GM12874 (cell line): ENCODE results near the gene FHIT.

ENCODE experiments used
- TF ChIP-seq, protein P1 (sequence below): IDR thresholded peaks from 2 replicates; pipeline ENCODE4 v1.5.1; 2011; ENCODE audit warnings: low read depth, mild to moderate bottlenecking, control low read depth, low read length, moderate library complexity; ENCODE audit not compliant: insufficient read depth

The FHIT gene

DNA sequence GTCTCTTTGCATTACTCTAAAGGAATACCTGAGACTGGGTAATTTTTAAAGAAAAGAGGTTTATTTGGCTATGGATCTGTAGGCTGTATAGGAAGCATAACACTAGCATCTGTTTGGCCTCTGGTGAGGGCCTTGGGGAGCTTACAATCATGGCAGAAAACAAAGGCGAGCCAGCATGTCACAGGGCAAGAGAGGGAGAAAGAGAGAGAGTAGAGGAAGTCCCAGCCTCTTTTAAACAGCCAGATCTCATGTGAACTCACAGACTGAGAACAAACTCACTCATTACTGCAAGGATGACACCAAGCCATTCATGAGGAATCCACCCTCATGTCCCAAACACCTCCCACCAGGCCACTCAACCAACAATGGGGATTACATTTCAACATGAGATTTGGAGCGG, 974.6 kb downstream of the FHIT start:
- TF ChIP-seq, protein P1, sequence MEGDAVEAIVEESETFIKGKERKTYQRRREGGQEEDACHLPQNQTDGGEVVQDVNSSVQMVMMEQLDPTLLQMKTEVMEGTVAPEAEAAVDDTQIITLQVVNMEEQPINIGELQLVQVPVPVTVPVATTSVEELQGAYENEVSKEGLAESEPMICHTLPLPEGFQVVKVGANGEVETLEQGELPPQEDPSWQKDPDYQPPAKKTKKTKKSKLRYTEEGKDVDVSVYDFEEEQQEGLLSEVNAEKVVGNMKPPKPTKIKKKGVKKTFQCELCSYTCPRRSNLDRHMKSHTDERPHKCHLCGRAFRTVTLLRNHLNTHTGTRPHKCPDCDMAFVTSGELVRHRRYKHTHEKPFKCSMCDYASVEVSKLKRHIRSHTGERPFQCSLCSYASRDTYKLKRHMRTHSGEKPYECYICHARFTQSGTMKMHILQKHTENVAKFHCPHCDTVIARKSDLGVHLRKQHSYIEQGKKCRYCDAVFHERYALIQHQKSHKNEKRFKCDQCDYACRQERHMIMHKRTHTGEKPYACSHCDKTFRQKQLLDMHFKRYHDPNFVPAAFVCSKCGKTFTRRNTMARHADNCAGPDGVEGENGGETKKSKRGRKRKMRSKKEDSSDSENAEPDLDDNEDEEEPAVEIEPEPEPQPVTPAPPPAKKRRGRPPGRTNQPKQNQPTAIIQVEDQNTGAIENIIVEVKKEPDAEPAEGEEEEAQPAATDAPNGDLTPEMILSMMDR, result no peak

DNA sequence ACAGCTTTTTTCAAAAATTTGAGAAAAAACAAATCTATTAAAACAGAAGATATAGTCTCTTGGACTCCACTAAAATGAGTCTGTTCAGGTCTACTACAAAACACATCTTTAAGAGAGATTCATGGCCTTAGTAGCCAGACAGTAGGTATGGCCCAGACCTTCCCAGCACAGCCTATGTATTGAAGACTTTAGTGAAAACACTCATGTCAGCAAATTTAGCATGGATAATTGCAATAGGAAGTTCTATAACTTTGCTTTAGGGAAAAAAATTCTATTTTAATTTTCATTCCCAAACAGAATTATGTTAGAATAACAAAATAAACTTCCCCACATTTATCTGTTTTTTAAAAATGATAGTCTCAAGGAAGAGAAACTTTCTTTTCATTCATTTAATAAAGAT, 976.6 kb downstream of the FHIT start:
- TF ChIP-seq, protein P1, result no peak

DNA sequence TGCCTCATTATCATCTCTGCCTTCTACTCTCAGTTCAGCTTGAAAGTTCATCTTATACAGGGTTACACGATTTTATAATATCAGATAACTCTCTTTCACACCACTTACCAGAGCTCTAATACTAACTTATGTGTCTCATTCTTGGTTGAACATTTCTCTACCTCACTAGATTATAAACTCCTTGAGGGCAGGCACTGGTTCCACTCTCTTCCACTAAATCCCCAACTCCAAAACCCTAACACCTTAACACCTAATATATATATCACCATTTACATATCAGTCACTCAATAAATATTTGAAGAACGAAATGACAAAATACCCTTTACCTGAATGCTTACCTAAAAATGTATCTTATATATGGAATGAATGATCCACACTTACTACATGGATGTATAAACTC, 977.2 kb downstream of the FHIT start:
- TF ChIP-seq, protein P1, result no peak

DNA sequence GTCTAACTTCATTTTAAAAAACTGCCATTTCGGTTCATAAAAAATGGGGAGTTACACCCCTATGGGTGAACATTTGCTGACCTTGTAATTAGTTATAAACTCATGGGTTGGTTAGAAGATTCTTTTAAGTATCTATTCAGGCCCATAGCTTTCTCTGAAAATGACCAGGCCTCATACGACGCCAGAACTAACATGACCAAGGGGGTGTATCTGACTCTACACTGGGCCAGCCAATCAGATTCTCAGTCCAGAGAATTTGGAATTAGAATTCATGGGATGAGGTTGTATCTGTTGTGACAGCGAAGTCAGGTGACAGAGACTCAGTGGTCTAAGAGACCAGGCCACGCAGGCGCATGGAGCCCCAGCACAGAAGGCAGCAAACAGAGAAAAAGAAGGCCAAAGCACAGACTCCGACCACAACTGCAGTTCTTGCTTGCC, 981.4 kb downstream of the FHIT start:
- TF ChIP-seq, protein P1, result no peak

DNA sequence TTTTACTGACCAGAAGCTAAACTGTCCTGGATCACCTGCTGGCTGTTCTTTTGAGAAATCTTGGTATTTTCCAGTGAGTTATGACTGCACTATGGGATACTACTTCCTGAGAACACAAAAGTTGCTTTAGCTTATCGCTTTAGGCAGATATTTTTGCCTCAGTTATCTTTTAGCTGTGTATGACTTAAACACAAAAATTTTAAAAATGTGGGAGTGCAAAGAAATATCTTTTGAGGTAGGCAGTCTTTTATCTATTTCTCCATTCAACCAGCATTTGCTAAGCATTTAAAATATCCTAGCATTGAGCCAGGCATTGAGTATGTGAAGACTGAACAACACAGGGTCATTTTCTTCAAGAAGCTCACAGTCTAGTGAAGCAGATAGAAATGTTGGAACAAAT, 981.9 kb downstream of the FHIT start:
- TF ChIP-seq, protein P1, result no peak

GRCh38 chr3:60268123-60268522, 983.1 kb downstream of the FHIT start:
- TF ChIP-seq, protein P1, result no peak

DNA sequence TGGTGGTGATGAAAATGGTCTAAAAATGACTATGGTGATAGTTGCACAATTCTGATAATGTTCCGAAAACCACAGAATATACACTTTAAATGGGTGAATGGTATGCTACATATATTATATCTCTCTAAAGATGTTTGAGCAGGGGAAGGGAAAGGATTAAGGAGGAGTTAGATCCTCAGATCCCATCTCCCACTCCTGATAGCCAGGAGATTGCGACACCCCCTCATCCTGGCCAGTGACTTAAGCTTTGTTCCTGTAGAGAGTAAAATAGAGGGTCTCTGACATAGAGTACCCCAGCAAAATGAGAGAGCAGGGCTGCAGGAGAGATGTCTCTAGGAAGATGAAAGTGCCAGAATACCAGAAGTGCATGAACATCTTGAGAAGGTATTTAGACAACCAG, 984.8 kb downstream of the FHIT start:
- TF ChIP-seq, protein P1, result no peak

- TF ChIP-seq, protein P1, result no peak
Observed at GRCh38 chr3:60263191-60263590, 988.1 kb downstream of the FHIT start.
